Effector memory CD4-positive, alpha-beta T cell (primary cell): ENCODE data around the gene HELQ.
"Not testable (repeated sequence)": the region's sequence is repeated elsewhere in the genome, so short reads cannot be mapped to it uniquely, and the experiment has no call there.

ENCODE experiments used
- DNase-seq, 3 donors: peaks; one replicate each; pipeline ENCODE4 v3.0.0-alpha.2; 2020
- H3K27ac ChIP-seq: 2 replicates; pipeline ENCODE4 v1.7.0; 2013; ENCODE audit warnings: mild to moderate bottlenecking, low read length, moderate library complexity; ENCODE audit not compliant: insufficient read depth, poor library complexity, severe bottlenecking
- H3K27me3 ChIP-seq: replicated peaks from 2 replicates; pipeline ENCODE4 v1.7.0; 2013; ENCODE audit warnings: mild to moderate bottlenecking, low read length; ENCODE audit not compliant: insufficient read depth, control insufficient read depth, poor library complexity, severe bottlenecking
- H3K36me3 ChIP-seq: 2 replicates; pipeline ENCODE4 v1.7.0; 2013; ENCODE audit warnings: mild to moderate bottlenecking, low read length, moderate library complexity; ENCODE audit not compliant: control insufficient read depth, insufficient read depth
- H3K4me1 ChIP-seq: 2 replicates; pipeline ENCODE4 v1.7.0; 2013; ENCODE audit warnings: low read length, mild to moderate bottlenecking; ENCODE audit not compliant: control insufficient read depth, insufficient read depth, poor library complexity, severe bottlenecking
- H3K4me3 ChIP-seq: 2 replicates; pipeline ENCODE4 v1.7.0; 2013; ENCODE audit warnings: low read length, low read depth, mild to moderate bottlenecking; ENCODE audit not compliant: insufficient read depth, poor library complexity, severe bottlenecking
- H3K9me3 ChIP-seq: 2 replicates; pipeline ENCODE4 v1.7.0; 2013; ENCODE audit warnings: mild to moderate bottlenecking, low read length, moderate library complexity; ENCODE audit not compliant: control insufficient read depth
- total RNA-seq, 3 donors: gene quantifications; one replicate each; lab custom pipeline; 2026; lab: John Stamatoyannopoulos, UW

The HELQ gene, protein sequence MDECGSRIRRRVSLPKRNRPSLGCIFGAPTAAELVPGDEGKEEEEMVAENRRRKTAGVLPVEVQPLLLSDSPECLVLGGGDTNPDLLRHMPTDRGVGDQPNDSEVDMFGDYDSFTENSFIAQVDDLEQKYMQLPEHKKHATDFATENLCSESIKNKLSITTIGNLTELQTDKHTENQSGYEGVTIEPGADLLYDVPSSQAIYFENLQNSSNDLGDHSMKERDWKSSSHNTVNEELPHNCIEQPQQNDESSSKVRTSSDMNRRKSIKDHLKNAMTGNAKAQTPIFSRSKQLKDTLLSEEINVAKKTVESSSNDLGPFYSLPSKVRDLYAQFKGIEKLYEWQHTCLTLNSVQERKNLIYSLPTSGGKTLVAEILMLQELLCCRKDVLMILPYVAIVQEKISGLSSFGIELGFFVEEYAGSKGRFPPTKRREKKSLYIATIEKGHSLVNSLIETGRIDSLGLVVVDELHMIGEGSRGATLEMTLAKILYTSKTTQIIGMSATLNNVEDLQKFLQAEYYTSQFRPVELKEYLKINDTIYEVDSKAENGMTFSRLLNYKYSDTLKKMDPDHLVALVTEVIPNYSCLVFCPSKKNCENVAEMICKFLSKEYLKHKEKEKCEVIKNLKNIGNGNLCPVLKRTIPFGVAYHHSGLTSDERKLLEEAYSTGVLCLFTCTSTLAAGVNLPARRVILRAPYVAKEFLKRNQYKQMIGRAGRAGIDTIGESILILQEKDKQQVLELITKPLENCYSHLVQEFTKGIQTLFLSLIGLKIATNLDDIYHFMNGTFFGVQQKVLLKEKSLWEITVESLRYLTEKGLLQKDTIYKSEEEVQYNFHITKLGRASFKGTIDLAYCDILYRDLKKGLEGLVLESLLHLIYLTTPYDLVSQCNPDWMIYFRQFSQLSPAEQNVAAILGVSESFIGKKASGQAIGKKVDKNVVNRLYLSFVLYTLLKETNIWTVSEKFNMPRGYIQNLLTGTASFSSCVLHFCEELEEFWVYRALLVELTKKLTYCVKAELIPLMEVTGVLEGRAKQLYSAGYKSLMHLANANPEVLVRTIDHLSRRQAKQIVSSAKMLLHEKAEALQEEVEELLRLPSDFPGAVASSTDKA
- total RNA-seq = 34.2 to 45.6 (median 39.9) reads per million in 3 donors

DNA sequence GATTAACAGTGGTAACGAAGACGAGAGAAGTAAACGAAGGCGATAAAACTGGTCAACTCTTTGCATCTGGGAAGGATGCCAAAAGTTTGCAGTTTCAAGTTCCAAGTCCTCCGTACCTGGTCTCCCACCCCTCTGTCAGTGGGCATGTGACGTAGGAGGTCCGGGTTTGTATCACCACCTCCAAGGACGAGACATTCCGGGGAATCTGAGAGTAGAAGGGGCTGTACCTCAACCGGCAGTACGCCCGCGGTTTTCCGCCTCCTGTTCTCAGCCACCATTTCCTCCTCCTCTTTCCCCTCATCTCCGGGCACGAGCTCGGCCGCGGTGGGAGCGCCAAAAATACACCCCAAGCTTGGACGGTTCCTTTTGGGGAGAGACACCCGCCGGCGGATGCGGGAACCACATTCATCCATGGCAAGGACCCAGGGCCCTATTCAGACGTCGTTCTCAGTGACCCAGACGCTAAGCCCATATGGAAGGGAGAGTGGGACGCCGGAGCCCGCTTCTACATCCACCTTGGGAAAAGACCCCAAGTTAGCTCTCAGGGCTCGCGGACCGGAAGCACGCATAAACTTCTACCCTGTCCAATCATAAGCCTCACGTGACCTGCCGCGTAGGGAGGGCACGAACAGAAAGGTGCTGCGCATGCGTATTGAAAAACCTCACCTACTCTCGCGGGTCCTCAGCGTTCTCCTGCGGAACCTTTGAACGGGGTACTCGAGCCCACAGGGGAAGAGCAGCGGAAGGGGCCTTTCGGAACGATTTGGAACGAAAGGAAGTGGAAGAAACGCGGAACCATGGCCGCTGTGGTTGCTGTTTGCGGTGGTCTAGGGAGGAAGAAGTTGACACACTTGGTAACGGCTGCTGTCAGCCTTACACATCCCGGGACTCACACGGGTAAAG, at the start of gene HELQ, which contains the start of gene MRPS18C:
TSS of gene HELQ (minus strand) at position 543 of the 903 bp plus-strand sequence. CDS start at position 413, 130 bp downstream.
TSS of gene MRPS18C (plus strand) at position 778 of the 903 bp plus-strand sequence. CDS start at position 798, 20 bp downstream.
- H3K4me1 ChIP-seq = peaks cover 10% of the 10 kb centered on the region
- peak within 1 kb of the TSS; percentile 92 for H3K4me3 ChIP-seq
- H3K36me3 ChIP-seq = peaks cover 22% of the 10 kb centered on the region
- H3K27me3 ChIP-seq = no peaks in the 10 kb centered on the region
- no peaks in the 10 kb centered on the region for H3K9me3 ChIP-seq
- peak within 1 kb of the TSS; percentile 99 for H3K27ac ChIP-seq
- DNase-seq = peak; percentile 93 to 96 (median 94)

DNA sequence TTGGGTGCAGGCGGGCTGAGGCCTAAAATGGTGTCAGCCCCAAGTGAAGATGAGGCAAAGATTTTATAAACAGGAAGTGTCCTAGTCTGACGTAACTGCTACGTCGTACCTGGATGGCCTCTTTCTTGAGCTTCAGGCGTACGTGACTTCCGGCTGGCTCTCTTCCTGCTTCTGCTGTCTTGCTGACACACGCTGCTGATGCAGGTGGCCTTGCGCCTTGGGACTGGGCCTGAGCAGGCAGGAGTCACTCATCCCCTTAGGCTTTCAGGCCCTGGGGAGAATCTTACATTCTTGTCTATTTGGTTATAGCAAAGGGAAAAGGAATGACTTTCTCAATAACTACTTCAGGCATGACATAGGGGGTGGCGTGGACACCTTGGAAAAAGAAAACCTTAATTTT, 49.4 kb upstream of the HELQ start:
- Histone ChIP-seq H3K27me3 (no peaks in the 10 kb centered on the region), H3K9me3 (no peaks in the 10 kb centered on the region), H3K4me1 (peaks cover 9% of the 10 kb centered on the region), H3K36me3 (no peaks in the 10 kb centered on the region), H3K27ac (no peak overlapping the region), H3K4me3 (no peak overlapping the region)
- peak in 1 of 3 donors; percentile 1 for DNase-seq

DNA sequence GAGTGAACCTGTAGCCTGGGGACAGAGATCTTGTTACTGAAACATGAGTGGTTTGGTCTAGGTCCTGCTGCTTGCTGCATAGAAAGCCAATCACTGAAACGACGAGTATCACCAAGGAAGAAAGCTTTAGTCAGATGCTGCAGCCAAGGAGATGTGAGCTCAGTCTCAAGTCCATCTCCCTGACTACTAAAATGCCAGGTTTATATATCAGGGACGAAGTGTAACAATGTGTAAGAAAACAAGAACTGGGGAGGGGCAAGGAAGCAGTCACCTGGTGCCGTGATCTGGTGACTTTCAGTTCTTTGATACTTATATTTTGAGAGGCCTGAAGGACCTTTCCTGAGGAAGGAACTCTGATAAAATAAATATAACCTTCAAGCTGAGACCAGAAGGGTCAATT, 48.9 kb upstream of the HELQ start:
- Histone ChIP-seq H3K4me3 (peak overlapping the region; percentile 6), H3K4me1 (peaks cover 9% of the 10 kb centered on the region), H3K27me3 (no peaks in the 10 kb centered on the region), H3K36me3 (no peaks in the 10 kb centered on the region), H3K27ac (peak overlapping the region; percentile 8), H3K9me3 (no peaks in the 10 kb centered on the region)
- no peak for DNase-seq

DNA sequence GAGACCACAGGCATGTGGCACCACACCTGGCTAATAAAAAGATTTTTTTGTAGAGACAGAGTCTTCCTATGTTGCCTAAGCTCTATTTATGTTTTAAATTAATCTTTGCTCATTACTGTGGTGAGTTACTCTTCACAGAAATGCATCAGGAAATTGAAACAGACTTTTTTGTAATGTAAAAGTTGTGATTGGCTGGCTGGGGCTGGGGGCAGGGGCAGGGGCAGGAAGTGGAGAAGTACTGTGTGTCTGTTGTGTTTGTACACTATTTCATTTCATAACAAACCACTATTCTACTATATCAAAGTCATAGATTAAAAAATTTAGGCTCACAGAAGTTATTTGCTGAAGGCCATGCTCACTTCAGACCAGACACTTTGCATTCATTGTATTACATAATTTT, 48.4 kb upstream of the HELQ start:
- Histone ChIP-seq H3K36me3 (no peaks in the 10 kb centered on the region), H3K4me3 (no peak overlapping the region), H3K4me1 (peaks cover 9% of the 10 kb centered on the region), H3K27me3 (no peaks in the 10 kb centered on the region), H3K9me3 (no peaks in the 10 kb centered on the region), H3K27ac (peak overlapping the region; percentile 8)
- DNase-seq = no peak

DNA sequence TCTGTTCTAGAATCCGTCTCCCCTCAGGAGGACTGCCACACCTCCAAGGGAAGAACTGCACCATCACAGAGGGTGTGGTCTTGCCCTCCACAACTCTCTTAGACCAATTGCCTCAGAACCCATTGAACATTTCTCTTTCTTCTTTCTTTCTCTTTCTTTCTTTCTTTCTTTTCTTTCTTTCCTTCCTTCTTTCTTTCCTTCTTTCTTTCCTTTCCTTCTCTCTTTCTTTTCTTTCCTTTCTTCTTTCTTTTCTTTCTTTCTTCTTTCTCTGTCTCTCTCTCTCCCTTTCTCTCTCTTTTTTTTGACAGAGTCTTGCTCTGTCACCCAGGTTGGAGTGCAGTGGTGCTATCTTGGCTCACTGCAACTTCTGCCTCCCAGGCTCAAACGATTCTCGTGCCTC, 46.0 kb upstream of the HELQ start:
- not testable (repeated sequence) for H3K27ac ChIP-seq, H3K9me3 ChIP-seq, H3K36me3 ChIP-seq, H3K4me1 ChIP-seq, H3K4me3 ChIP-seq, DNase-seq, H3K27me3 ChIP-seq

DNA sequence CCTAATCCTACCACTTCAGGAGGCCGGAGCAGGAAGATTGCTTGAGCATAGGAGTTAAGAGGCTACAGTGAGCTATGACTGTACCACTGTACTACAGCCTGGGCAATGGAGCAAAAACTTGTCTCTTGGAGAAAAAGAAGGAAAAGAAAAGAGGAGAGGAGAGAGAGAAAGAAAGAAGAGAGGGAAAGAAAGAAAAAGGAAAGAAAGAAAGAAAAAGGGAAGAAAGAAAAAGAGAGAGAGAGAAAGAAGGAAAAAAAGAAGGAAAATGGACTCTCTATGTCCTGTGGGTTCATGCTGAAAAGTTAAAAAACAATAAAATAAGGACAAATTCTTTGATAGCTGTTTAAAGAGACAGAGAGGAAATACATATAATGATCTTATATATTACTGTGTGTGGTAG, 42.6 kb upstream of the HELQ start:
- no peak for DNase-seq

DNA sequence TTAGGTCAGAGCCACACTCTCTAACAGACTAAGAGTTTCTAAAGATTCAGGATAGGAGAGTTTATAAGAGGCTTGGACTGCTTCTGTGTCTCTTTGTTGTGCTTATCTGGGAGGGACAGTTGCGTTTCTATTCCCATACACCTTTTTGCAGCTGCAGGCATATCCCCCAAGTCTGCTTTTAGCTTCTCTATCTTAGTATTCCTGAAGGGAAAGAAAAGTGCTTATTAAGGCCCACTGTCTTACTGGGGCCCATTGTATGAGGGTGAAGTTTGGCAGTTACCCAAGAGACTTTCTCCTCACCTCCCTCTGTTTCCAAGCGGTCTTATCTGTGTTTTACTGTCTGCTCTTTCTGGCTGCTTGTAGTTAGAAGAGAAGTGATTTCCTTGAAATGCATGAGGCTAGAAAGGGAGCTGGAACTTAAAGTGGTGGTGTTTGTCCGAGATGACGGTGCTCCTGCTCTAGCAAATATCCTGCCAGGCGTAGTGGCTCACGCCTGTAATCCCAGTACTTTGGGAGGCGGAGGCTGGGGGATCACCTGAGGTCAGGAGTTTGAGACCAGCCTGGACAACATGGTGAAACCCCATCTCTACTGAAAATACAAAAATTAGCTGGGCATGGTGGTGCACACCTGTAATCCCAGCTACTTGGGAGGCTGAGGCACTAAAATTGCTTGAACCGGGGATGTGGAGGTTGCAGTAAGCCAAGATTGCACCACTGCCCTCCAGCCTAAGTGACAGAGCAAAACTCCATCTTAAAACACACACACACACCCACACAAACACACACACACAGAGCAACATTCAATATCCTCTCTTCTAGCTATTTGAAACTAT, 40.7 kb upstream of the HELQ start:
- H3K27me3 ChIP-seq, H3K4me3 ChIP-seq, DNase-seq, H3K27ac ChIP-seq, H3K9me3 ChIP-seq, H3K4me1 ChIP-seq, H3K36me3 ChIP-seq: not testable (repeated sequence)

More for the DNA sequence above, 42.6 kb upstream of the HELQ start:
- Histone ChIP-seq H3K27me3 (no peaks in the 10 kb centered on the region), H3K4me1 (no peaks in the 10 kb centered on the region), H3K9me3 (no peaks in the 10 kb centered on the region), H3K4me3 (no peak overlapping the region), H3K36me3 (no peaks in the 10 kb centered on the region), H3K27ac (no peak overlapping the region)

DNA sequence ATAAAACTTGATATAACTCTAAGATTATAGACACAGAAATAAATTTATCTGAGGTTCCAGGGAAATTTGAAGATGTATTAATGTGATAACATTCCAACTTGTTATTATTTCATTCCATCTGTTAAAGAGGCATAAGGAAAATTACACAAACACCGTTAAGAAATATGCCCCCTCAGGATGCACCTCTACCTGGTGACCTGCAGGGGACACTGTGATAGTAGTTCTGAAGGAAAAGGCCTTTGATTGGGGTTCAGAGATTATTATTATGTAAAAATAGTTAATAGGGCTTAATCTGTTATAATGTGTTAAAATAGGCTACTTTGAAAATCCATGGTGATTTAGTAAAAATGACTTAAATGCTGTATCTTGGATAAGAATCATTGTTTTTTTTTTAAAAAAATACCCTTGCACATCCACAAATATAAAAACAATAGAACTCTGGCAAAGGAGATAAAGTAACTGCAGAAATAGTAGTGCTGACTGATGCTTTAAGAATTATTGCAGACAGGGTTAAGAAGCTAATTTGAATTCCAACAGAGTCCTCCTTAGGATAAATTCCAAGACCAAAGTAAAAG, 35.3 kb upstream of the HELQ start:
- DNase-seq = no peak
- no peaks in the 10 kb centered on the region for H3K4me1 ChIP-seq
- no peaks in the 10 kb centered on the region for H3K27me3 ChIP-seq

More for the DNA sequence above, 35.3 kb upstream of the HELQ start:
- no peaks in the 10 kb centered on the region for H3K9me3 ChIP-seq
- H3K36me3 ChIP-seq = no peaks in the 10 kb centered on the region
- H3K4me3 ChIP-seq = no peak overlapping the region
- H3K27ac ChIP-seq = no peak overlapping the region
